K562 (cell line): ENCODE data around the gene F12. TPM values are rescaled to one million over a fixed set of nuclear protein-coding genes. Genes with fewer than 3 reads are reported as not detected.

Experiments used
- ATF6 ChIP-seq: sonication (generic); formaldehyde crosslinking; IDR thresholded peaks from 2 replicates; pipeline ENCODE4 v1.4.0; 2020; ENCODE audit warnings: mild to moderate bottlenecking, missing genetic modification reagents
- CHD1 ChIP-seq: fragments of 200-600 bp; sonication (generic); IDR thresholded peaks from one replicate; pipeline ENCODE4 v1.6.1; 2012; ENCODE audit warnings: mild to moderate bottlenecking, moderate library complexity, low read length, inconsistent platforms
- ERF ChIP-seq: fragments of 450-650 bp; formaldehyde crosslinking; IDR thresholded peaks from 2 replicates; pipeline ENCODE4 v1.4.0; 2020; ENCODE audit warnings: mild to moderate bottlenecking, mixed read lengths
- ETV6 ChIP-seq, 3 experiments: fragments of 150-350 bp in 1 of 3; sonication (generic) in 1 of 3; formaldehyde crosslinking in 1 of 3; IDR thresholded peaks; 2 replicates each; pipeline versions ENCODE4 v1.6.1 to v1.8.0; 2014 to 2022; ENCODE audit warnings: borderline replicate concordance in 2 of 3, low read depth in 2 of 3, antibody characterized with exemption in 1 of 3, low read length in 1 of 3, mild to moderate bottlenecking in 1 of 3, missing genetic modification reagents in 1 of 3
- HMGN3 ChIP-seq: IDR thresholded peaks from 2 replicates; pipeline ENCODE4 v1.6.1; 2011; ENCODE audit warnings: borderline replicate concordance, low read depth, mild to moderate bottlenecking, mixed read lengths, low read length; ENCODE audit not compliant: insufficient read length; ENCODE audit errors: extremely low read depth
- KDM5B ChIP-seq: fragments of 200-600 bp; sonication (generic); IDR thresholded peaks from 2 replicates; pipeline ENCODE4 v1.6.1; 2012; ENCODE audit warnings: low read depth, mild to moderate bottlenecking, moderate library complexity, low read length, control low read depth, inconsistent platforms; ENCODE audit not compliant: insufficient replicate concordance
- THAP7 ChIP-seq: fragments of 250-450 bp; sonication (Bioruptor Pico); IDR thresholded peaks from 2 replicates; pipeline ENCODE4 v1.5.0; 2021
- ZBTB7A ChIP-seq: IDR thresholded peaks from 2 replicates; pipeline ENCODE4 v1.6.1; 2011; ENCODE audit warnings: low read depth, mild to moderate bottlenecking, low read length, moderate library complexity, borderline replicate concordance; ENCODE audit not compliant: control insufficient read depth
- ZC3H11A ChIP-seq: IDR thresholded peaks from 2 replicates; pipeline ENCODE4 v1.6.1; 2012; ENCODE audit warnings: low read depth, low read length, improper control_type of control experiment
- ZNF12 ChIP-seq: sonication (generic); formaldehyde crosslinking; IDR thresholded peaks from 2 replicates; pipeline ENCODE4 v1.4.0; 2020; ENCODE audit warnings: mild to moderate bottlenecking, missing genetic modification reagents
- polyA plus RNA-seq, 8 experiments: library from polyadenylated mRNA; depleted of rRNA in 4 of 8; stranded (reverse) in 5 of 8; unstranded in 3 of 8; fragments of >200 nt; fragmentation: Nextera tagmentation in 2 of 8; fragmentation: Illumina TruSeq in 1 of 8; extraction: Ambion mirVana in 2 of 8; extraction: Trizol in 1 of 8; gene quantifications; 2 replicates each; pipeline versions ENCODE4 v1.2.1 to v1.2.3, GENCODE V29; 2011 to 2014; ENCODE audit warnings: inconsistent platforms in 1 of 8, missing spikeins in 1 of 8
- total RNA-seq, 7 experiments: library from RNA; depleted of rRNA in 6 of 7; stranded (reverse); fragments of >200 nt in 6 of 7; fragmentation: Illumina TruSeq in 2 of 7; extraction: Trizol in 2 of 7; gene quantifications; 2 replicates each; pipeline versions ENCODE4 v1.2.1 to v1.2.3, GENCODE V29; 2011 to 2021; ENCODE audit warnings: low replicate concordance in 1 of 7
- TF ChIP-seq, protein P1 (sequence below), 2 experiments: fragments of 450-650 bp; conservative IDR thresholded peaks; 2 replicates each; pipeline ENCODE4 v1.6.1; 2017; ENCODE audit warnings: mild to moderate bottlenecking in 2 of 2, moderate library complexity in 2 of 2
- TF ChIP-seq, protein P2 (sequence below): sonication (generic); formaldehyde crosslinking; IDR thresholded peaks from 2 replicates; pipeline ENCODE4 v1.8.0; 2023; ENCODE audit warnings: missing genetic modification reagents, mild to moderate bottlenecking, borderline replicate concordance

Gene F12
- total and polyA plus RNA-seq, 9 of the 15 experiments (the other 6 are each of a cell fraction or from before 2014, with no cell fraction given), result 0.59 to 18.3 (median 3.6) TPM

- TF ChIP-seq, protein P1, sequence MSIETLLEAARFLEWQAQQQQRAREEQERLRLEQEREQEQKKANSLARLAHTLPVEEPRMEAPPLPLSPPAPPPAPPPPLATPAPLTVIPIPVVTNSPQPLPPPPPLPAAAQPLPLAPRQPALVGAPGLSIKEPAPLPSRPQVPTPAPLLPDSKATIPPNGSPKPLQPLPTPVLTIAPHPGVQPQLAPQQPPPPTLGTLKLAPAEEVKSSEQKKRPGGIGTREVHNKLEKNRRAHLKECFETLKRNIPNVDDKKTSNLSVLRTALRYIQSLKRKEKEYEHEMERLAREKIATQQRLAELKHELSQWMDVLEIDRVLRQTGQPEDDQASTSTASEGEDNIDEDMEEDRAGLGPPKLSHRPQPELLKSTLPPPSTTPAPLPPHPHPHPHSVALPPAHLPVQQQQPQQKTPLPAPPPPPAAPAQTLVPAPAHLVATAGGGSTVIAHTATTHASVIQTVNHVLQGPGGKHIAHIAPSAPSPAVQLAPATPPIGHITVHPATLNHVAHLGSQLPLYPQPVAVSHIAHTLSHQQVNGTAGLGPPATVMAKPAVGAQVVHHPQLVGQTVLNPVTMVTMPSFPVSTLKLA (conservative IDR thresholded peaks at IDR 0.05), result peak; percentile 9 to 66; a peak in 3 of 4 replicates
- peak; percentile 21 for TF ChIP-seq CHD1
- TF ChIP-seq, protein P2, sequence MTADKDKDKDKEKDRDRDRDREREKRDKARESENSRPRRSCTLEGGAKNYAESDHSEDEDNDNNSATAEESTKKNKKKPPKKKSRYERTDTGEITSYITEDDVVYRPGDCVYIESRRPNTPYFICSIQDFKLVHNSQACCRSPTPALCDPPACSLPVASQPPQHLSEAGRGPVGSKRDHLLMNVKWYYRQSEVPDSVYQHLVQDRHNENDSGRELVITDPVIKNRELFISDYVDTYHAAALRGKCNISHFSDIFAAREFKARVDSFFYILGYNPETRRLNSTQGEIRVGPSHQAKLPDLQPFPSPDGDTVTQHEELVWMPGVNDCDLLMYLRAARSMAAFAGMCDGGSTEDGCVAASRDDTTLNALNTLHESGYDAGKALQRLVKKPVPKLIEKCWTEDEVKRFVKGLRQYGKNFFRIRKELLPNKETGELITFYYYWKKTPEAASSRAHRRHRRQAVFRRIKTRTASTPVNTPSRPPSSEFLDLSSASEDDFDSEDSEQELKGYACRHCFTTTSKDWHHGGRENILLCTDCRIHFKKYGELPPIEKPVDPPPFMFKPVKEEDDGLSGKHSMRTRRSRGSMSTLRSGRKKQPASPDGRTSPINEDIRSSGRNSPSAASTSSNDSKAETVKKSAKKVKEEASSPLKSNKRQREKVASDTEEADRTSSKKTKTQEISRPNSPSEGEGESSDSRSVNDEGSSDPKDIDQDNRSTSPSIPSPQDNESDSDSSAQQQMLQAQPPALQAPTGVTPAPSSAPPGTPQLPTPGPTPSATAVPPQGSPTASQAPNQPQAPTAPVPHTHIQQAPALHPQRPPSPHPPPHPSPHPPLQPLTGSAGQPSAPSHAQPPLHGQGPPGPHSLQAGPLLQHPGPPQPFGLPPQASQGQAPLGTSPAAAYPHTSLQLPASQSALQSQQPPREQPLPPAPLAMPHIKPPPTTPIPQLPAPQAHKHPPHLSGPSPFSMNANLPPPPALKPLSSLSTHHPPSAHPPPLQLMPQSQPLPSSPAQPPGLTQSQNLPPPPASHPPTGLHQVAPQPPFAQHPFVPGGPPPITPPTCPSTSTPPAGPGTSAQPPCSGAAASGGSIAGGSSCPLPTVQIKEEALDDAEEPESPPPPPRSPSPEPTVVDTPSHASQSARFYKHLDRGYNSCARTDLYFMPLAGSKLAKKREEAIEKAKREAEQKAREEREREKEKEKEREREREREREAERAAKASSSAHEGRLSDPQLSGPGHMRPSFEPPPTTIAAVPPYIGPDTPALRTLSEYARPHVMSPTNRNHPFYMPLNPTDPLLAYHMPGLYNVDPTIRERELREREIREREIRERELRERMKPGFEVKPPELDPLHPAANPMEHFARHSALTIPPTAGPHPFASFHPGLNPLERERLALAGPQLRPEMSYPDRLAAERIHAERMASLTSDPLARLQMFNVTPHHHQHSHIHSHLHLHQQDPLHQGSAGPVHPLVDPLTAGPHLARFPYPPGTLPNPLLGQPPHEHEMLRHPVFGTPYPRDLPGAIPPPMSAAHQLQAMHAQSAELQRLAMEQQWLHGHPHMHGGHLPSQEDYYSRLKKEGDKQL (CRISPR knock-in tag), result peak; percentile 95; the same call in 1 of the 2 replicates
- peak; percentile 40 for TF ChIP-seq KDM5B
- peak; percentile 99 for TF ChIP-seq ATF6 (CRISPR knock-in tag)
- peak; percentile 69; the same call in 1 of the 2 replicates for TF ChIP-seq ZNF12
- peak; percentile 59 for TF ChIP-seq HMGN3
- peak; percentile 94 for TF ChIP-seq ERF
- TF ChIP-seq ZBTB7A, result peak; percentile 44; the same call in 1 of the 2 replicates
- peak; percentile 56; the same call in 1 of the 2 replicates for TF ChIP-seq THAP7 (CRISPR knock-in tag)
- no peak; a peak in 1 of 4 replicates for TF ChIP-seq ETV6 (IDR thresholded peaks at IDR 0.05; ENCODE audit: borderline replicate concordance in 1 of 2, low read depth in 2 of 2, low read length in 1 of 2)
- peak; percentile 53; the same call in 1 of the 2 replicates for TF ChIP-seq ETV6 (CRISPR knock-in tag; IDR thresholded peaks at IDR 0.05; ENCODE audit: borderline replicate concordance)
- no peak for TF ChIP-seq ZC3H11A
Observed at GRCh38 chr5:177367323-177367848, 42.0 kb downstream of the F12 start (continued).
